IMR-90 (cell line): ENCODE data around the gene KRTAP5-1. TPM values are rescaled to one million over a fixed set of nuclear protein-coding genes. Genes with fewer than 3 reads are reported as not detected.

Experiments used
- ATAC-seq: fragments of 200-7000 bp; cut with Tn5 transposase; 2 replicates; pipeline ENCODE4 v1.9.1; 2020; ENCODE audit warnings: low read depth, mild to moderate bottlenecking, moderate library complexity
- BruUV-seq: library from RNA; stranded (reverse); fragments of 400-500 nt; replicated peaks from 2 replicates; lab custom pipeline; 2021; lab: Mats Ljungman, UMichigan
- CTCF ChIA-PET: fragments of 300-600 bp; formaldehyde crosslinking; extraction: SDS; loops from one replicate; lab custom pipeline; 2021; ENCODE audit warnings: antibody characterized with exemption; lab: Yijun Ruan, JAX
- POLR2A ChIA-PET: fragments of 300-600 bp; sonication (Branson Sonifier 250); formaldehyde crosslinking; loops from one replicate; lab custom pipeline; 2022; ENCODE audit warnings: antibody characterized with exemption; ENCODE audit not compliant: unreplicated experiment; lab: Charles Lee
- DNase-seq: peaks from one replicate; pipeline ENCODE4 v3.0.0; 2013
- H2AFZ ChIP-seq: replicated peaks from 2 replicates; pipeline ENCODE3; 2013; ENCODE audit warnings: low read length, mild to moderate bottlenecking; ENCODE audit not compliant: poor library complexity
- H2AK5ac ChIP-seq: 2 replicates; pipeline ENCODE4 v1.6.1; 2013; ENCODE audit warnings: low read depth, low read length, inconsistent platforms
- H2AK9ac ChIP-seq: replicated peaks from 2 replicates; pipeline ENCODE3; 2013; ENCODE audit warnings: mild to moderate bottlenecking, low read depth, low read length, moderate library complexity; ENCODE audit not compliant: poor library complexity
- H2BK120ac ChIP-seq: 2 replicates; pipeline ENCODE4 v1.6.1; 2013; ENCODE audit warnings: low read depth, low read length, inconsistent platforms
- H2BK15ac ChIP-seq: 3 replicates; pipeline ENCODE4 v1.6.1; 2013; ENCODE audit warnings: low read depth, low read length, inconsistent platforms
- H2BK20ac ChIP-seq: 2 replicates; pipeline ENCODE4 v1.6.1; 2013; ENCODE audit warnings: low read depth, mild to moderate bottlenecking, inconsistent platforms, low read length, moderate library complexity
- H2BK5ac ChIP-seq: 2 replicates; pipeline ENCODE4 v1.6.1; 2013; ENCODE audit warnings: mild to moderate bottlenecking, low read depth, low read length, inconsistent platforms; ENCODE audit not compliant: poor library complexity, severe bottlenecking
- H3K14ac ChIP-seq: replicated peaks from 2 replicates; pipeline ENCODE4 v1.6.1; 2013; ENCODE audit warnings: low read depth, low read length, inconsistent platforms
- H3K18ac ChIP-seq: 2 replicates; pipeline ENCODE4 v1.6.1; 2013; ENCODE audit warnings: low read depth, low read length, control low read depth
- H3K23ac ChIP-seq: 2 replicates; pipeline ENCODE4 v1.6.1; 2013; ENCODE audit warnings: low read depth, low read length, inconsistent platforms
- H3K27ac ChIP-seq: 2 replicates; pipeline ENCODE4 v1.5.1; 2013; ENCODE audit warnings: mild to moderate bottlenecking, control low read depth, low read length; ENCODE audit not compliant: insufficient read depth
- H3K27me3 ChIP-seq: 2 replicates; pipeline ENCODE4 v1.6.1; 2013; ENCODE audit warnings: low read length; ENCODE audit not compliant: control insufficient read depth, insufficient read depth
- H3K36me3 ChIP-seq: 2 replicates; pipeline ENCODE4 v1.6.1; 2013; ENCODE audit warnings: low read length, mixed read lengths; ENCODE audit not compliant: control insufficient read depth, insufficient read depth
- H3K4ac ChIP-seq: 2 replicates; pipeline ENCODE4 v1.6.1; 2013; ENCODE audit warnings: low read depth, low read length, inconsistent platforms
- H3K4me1 ChIP-seq: 2 replicates; pipeline ENCODE4 v1.6.1; 2013; ENCODE audit warnings: low read length, mixed read lengths; ENCODE audit not compliant: control insufficient read depth, insufficient read depth
- H3K4me2 ChIP-seq: 2 replicates; pipeline ENCODE4 v1.6.1; 2013; ENCODE audit warnings: low read depth, mild to moderate bottlenecking, control low read depth, low read length, moderate library complexity
- H3K4me3 ChIP-seq: 2 replicates; pipeline ENCODE4 v1.5.1; 2013; ENCODE audit warnings: low read depth, mild to moderate bottlenecking, control low read depth, low read length, moderate library complexity; ENCODE audit not compliant: insufficient read depth
- H3K56ac ChIP-seq: 2 replicates; pipeline ENCODE4 v1.6.1; 2013; ENCODE audit warnings: low read length, inconsistent platforms; ENCODE audit not compliant: insufficient read depth; ENCODE audit errors: extremely low read depth
- H3K79me1 ChIP-seq, 2 experiments: 2 replicates each; pipeline ENCODE4 v1.6.1; 2013; ENCODE audit warnings: low read length in 2 of 2, inconsistent platforms in 1 of 2, low read depth in 1 of 2
- H3K9ac ChIP-seq: 2 replicates; pipeline ENCODE4 v1.6.1; 2013; ENCODE audit warnings: low read depth, low read length, control low read depth
- H3K9me1 ChIP-seq: 2 replicates; pipeline ENCODE4 v1.6.1; 2013; ENCODE audit warnings: low read length, inconsistent platforms; ENCODE audit not compliant: insufficient read depth
- H3K9me3 ChIP-seq: 2 replicates; pipeline ENCODE4 v1.6.1; 2013; ENCODE audit warnings: low read length; ENCODE audit not compliant: control insufficient read depth, insufficient read depth
- H4K20me1 ChIP-seq: 2 replicates; pipeline ENCODE4 v1.6.1; 2013; ENCODE audit warnings: low read length, inconsistent platforms; ENCODE audit not compliant: insufficient read depth
- H4K5ac ChIP-seq: 2 replicates; pipeline ENCODE4 v1.6.1; 2013; ENCODE audit warnings: mild to moderate bottlenecking, low read depth, low read length, control low read depth
- H4K8ac ChIP-seq, 2 experiments: 2 replicates each; pipeline ENCODE4 v1.6.1; 2013; ENCODE audit warnings: low read depth in 2 of 2, low read length in 2 of 2, control low read depth in 1 of 2, inconsistent platforms in 1 of 2
- H4K91ac ChIP-seq: 2 replicates; pipeline ENCODE4 v1.6.1; 2013; ENCODE audit warnings: low read depth, low read length, inconsistent platforms; ENCODE audit not compliant: insufficient read depth
- CTCF ChIP-seq: conservative IDR thresholded peaks from 2 replicates; pipeline ENCODE4 v1.5.1; 2012; ENCODE audit warnings: mild to moderate bottlenecking, low read depth, low read length, improper control_type of control experiment
- ELK1 ChIP-seq: fragments of 150-350 bp; IDR thresholded peaks from 2 replicates; pipeline ENCODE4 v1.6.1; 2016; ENCODE audit warnings: low read depth, mild to moderate bottlenecking, low read length, moderate library complexity, borderline replicate concordance
- FOS ChIP-seq: fragments of 150-350 bp; IDR thresholded peaks from 2 replicates; pipeline ENCODE4 v1.6.1; 2016; ENCODE audit warnings: low read depth, low read length
- MXI1 ChIP-seq: IDR thresholded peaks from 2 replicates; pipeline ENCODE4 v1.6.1; 2012; ENCODE audit warnings: low read depth, mild to moderate bottlenecking, low read length, moderate library complexity, borderline replicate concordance
- NFE2L2 ChIP-seq: fragments of 150-350 bp; IDR thresholded peaks from 2 replicates; pipeline ENCODE4 v1.6.1; 2016; ENCODE audit warnings: low read depth, mild to moderate bottlenecking, low read length
- POLR2A ChIP-seq: IDR thresholded peaks from 2 replicates; pipeline ENCODE4 v1.6.1; 2012; ENCODE audit warnings: mild to moderate bottlenecking, low read depth, low read length
- RCOR1 ChIP-seq: IDR thresholded peaks from 2 replicates; pipeline ENCODE4 v1.6.1; 2012; ENCODE audit warnings: mild to moderate bottlenecking, low read length, improper control_type of control experiment; ENCODE audit not compliant: insufficient replicate concordance
- SMC3 ChIP-seq: fragments of 150-350 bp; IDR thresholded peaks from 2 replicates; pipeline ENCODE4 v1.6.1; 2016; ENCODE audit warnings: low read depth, mild to moderate bottlenecking, antibody characterized with exemption, low read length, moderate library complexity
- WGBS, 2 experiments: methylation state at CpG; one replicate each; pipeline versions ENCODE4 v1.1.5 to v1.1.7; 2013; ENCODE audit warnings: missing lambda C conversion rate in 2 of 2; ENCODE audit not compliant: insufficient read length in 1 of 2; ENCODE audit errors: extremely low coverage in 2 of 2; 5-methylcytosine and 5-hydroxymethylcytosine counted together
- dilution Hi-C: fragments of 300-500 bp; cut with HindIII; formaldehyde crosslinking; loops from one replicate; pipeline ENCODE4 v1.14.3; 2018; ENCODE audit warnings: low sequenced_read_pairs; ENCODE audit not compliant: unreplicated experiment
- in situ Hi-C: fragments of 300-500 bp; cut with MboI; formaldehyde crosslinking; loops from 3 replicates; pipeline ENCODE4 v1.14.3; 2019; ENCODE audit warnings: low sequenced_read_pairs, inconsistent platforms, mixed read lengths
- intact Hi-C: fragments of 100-400 bp; cut with micrococcal nuclease; formaldehyde crosslinking; loops from 2 replicates; pipeline ENCODE4 v1.10.0; 2022
- polyA plus RNA-seq, 3 experiments: library from polyadenylated mRNA; depleted of rRNA; stranded (reverse); fragments of >200 nt; gene quantifications; 2 replicates each; pipeline ENCODE4 v1.2.3, GENCODE V29; 2012; ENCODE audit warnings: low replicate concordance in 1 of 3
- total RNA-seq: library from RNA; depleted of rRNA; stranded (reverse); fragments of >200 nt; gene quantifications from 2 replicates; pipeline ENCODE4 v1.2.3, GENCODE V29; 2012

Gene KRTAP5-1
- total and polyA plus RNA-seq, 2 of the 4 experiments (the other 2 are of a cell fraction): not detected

- H3K23ac ChIP-seq: no peak overlapping the region
- H3K4ac ChIP-seq: no peak overlapping the region
- H4K5ac ChIP-seq: no peak overlapping the region
- H3K9me3 ChIP-seq: no peaks in the 10 kb centered on the region
- no peak overlapping the region for H2AFZ ChIP-seq
- 0% methylated on average over 2 of the region's 2 CpGs; no CpG with 5 or more reads in 1 of the 2 experiments for WGBS, 2 experiments
- H3K14ac ChIP-seq: no peak overlapping the region
- no peak overlapping the region for H3K4me3 ChIP-seq
- in situ Hi-C loops (no loop called here), dilution Hi-C loops (no loop called here), intact Hi-C loops (no loop called here)
- H2BK5ac ChIP-seq: no peak overlapping the region
- no peak overlapping the region for H4K8ac ChIP-seq
- no peak overlapping the region for H3K18ac ChIP-seq
- H3K9ac ChIP-seq: no peak overlapping the region
- H3K4me2 ChIP-seq: no peak overlapping the region
- ATAC-seq (no peak), DNase-seq (no peak)
- H2BK20ac ChIP-seq: no peak overlapping the region
- no peaks in the 10 kb centered on the region for H3K79me1 ChIP-seq
- H2BK120ac ChIP-seq: no peak overlapping the region
- H2AK5ac ChIP-seq: no peak overlapping the region
- H3K27me3 ChIP-seq: peaks cover 65% of the 10 kb centered on the region
- H4K91ac ChIP-seq: no peak overlapping the region
- no peak for TF ChIP-seq FOS
- TF ChIP-seq RCOR1: no peak
- TF ChIP-seq NFE2L2: no peak
- TF ChIP-seq POLR2A: no peak
- TF ChIP-seq ELK1: no peak
- TF ChIP-seq SMC3: no peak
- no peak for TF ChIP-seq CTCF
- no peak for TF ChIP-seq MXI1
- no peak overlapping the region for H3K56ac ChIP-seq
- H3K36me3 ChIP-seq: no peaks in the 10 kb centered on the region
- ChIA-PET CTCF (interaction anchor here (1.4 to 1.6 kb wide), 2 partner anchors 22 to 35 kb away, joined by 4 to 5 read pairs; no protein-coding TSS in a partner anchor), POLR2A (no interaction called here)
- H2BK15ac ChIP-seq: no peak overlapping the region
- no peak overlapping the region for H3K27ac ChIP-seq
- no peak overlapping the region for H2AK9ac ChIP-seq
- no peaks in the 10 kb centered on the region for H3K9me1 ChIP-seq
- H4K20me1 ChIP-seq: no peaks in the 10 kb centered on the region; the same call in 1 of the 2 replicates
- no TSS peak for BruUV-seq
- no peaks in the 10 kb centered on the region for H3K4me1 ChIP-seq
Measured at GRCh38 chr11:1630271-1630670, 45.2 kb upstream of the KRTAP5-1 start.
